IMR-90 (cell line): ENCODE data around the gene VWCE. TPM values are rescaled to one million over a fixed set of nuclear protein-coding genes. Genes with fewer than 3 reads are reported as not detected.

Experiments used
- ATAC-seq: fragments of 200-7000 bp; cut with Tn5 transposase; 2 replicates; pipeline ENCODE4 v1.9.1; 2020; ENCODE audit warnings: low read depth, mild to moderate bottlenecking, moderate library complexity
- BruUV-seq: library from RNA; stranded (reverse); fragments of 400-500 nt; replicated peaks from 2 replicates; lab custom pipeline; 2021; lab: Mats Ljungman, UMichigan
- CTCF ChIA-PET: fragments of 300-600 bp; formaldehyde crosslinking; extraction: SDS; loops from one replicate; lab custom pipeline; 2021; ENCODE audit warnings: antibody characterized with exemption; lab: Yijun Ruan, JAX
- POLR2A ChIA-PET: fragments of 300-600 bp; sonication (Branson Sonifier 250); formaldehyde crosslinking; loops from one replicate; lab custom pipeline; 2022; ENCODE audit warnings: antibody characterized with exemption; ENCODE audit not compliant: unreplicated experiment; lab: Charles Lee
- DNase-seq: peaks from one replicate; pipeline ENCODE4 v3.0.0; 2013
- H2AFZ ChIP-seq: replicated peaks from 2 replicates; pipeline ENCODE3; 2013; ENCODE audit warnings: low read length, mild to moderate bottlenecking; ENCODE audit not compliant: poor library complexity
- H2AK5ac ChIP-seq: 2 replicates; pipeline ENCODE4 v1.6.1; 2013; ENCODE audit warnings: low read depth, low read length, inconsistent platforms
- H2AK9ac ChIP-seq: replicated peaks from 2 replicates; pipeline ENCODE3; 2013; ENCODE audit warnings: mild to moderate bottlenecking, low read depth, low read length, moderate library complexity; ENCODE audit not compliant: poor library complexity
- H2BK120ac ChIP-seq: 2 replicates; pipeline ENCODE4 v1.6.1; 2013; ENCODE audit warnings: low read depth, low read length, inconsistent platforms
- H2BK15ac ChIP-seq: 3 replicates; pipeline ENCODE4 v1.6.1; 2013; ENCODE audit warnings: low read depth, low read length, inconsistent platforms
- H2BK20ac ChIP-seq: 2 replicates; pipeline ENCODE4 v1.6.1; 2013; ENCODE audit warnings: low read depth, mild to moderate bottlenecking, inconsistent platforms, low read length, moderate library complexity
- H2BK5ac ChIP-seq: 2 replicates; pipeline ENCODE4 v1.6.1; 2013; ENCODE audit warnings: mild to moderate bottlenecking, low read depth, low read length, inconsistent platforms; ENCODE audit not compliant: poor library complexity, severe bottlenecking
- H3K14ac ChIP-seq: replicated peaks from 2 replicates; pipeline ENCODE4 v1.6.1; 2013; ENCODE audit warnings: low read depth, low read length, inconsistent platforms
- H3K18ac ChIP-seq: 2 replicates; pipeline ENCODE4 v1.6.1; 2013; ENCODE audit warnings: low read depth, low read length, control low read depth
- H3K23ac ChIP-seq: 2 replicates; pipeline ENCODE4 v1.6.1; 2013; ENCODE audit warnings: low read depth, low read length, inconsistent platforms
- H3K27ac ChIP-seq: 2 replicates; pipeline ENCODE4 v1.5.1; 2013; ENCODE audit warnings: mild to moderate bottlenecking, control low read depth, low read length; ENCODE audit not compliant: insufficient read depth
- H3K27me3 ChIP-seq: 2 replicates; pipeline ENCODE4 v1.6.1; 2013; ENCODE audit warnings: low read length; ENCODE audit not compliant: control insufficient read depth, insufficient read depth
- H3K36me3 ChIP-seq: 2 replicates; pipeline ENCODE4 v1.6.1; 2013; ENCODE audit warnings: low read length, mixed read lengths; ENCODE audit not compliant: control insufficient read depth, insufficient read depth
- H3K4ac ChIP-seq: 2 replicates; pipeline ENCODE4 v1.6.1; 2013; ENCODE audit warnings: low read depth, low read length, inconsistent platforms
- H3K4me1 ChIP-seq: 2 replicates; pipeline ENCODE4 v1.6.1; 2013; ENCODE audit warnings: low read length, mixed read lengths; ENCODE audit not compliant: control insufficient read depth, insufficient read depth
- H3K4me2 ChIP-seq: 2 replicates; pipeline ENCODE4 v1.6.1; 2013; ENCODE audit warnings: low read depth, mild to moderate bottlenecking, control low read depth, low read length, moderate library complexity
- H3K4me3 ChIP-seq: 2 replicates; pipeline ENCODE4 v1.5.1; 2013; ENCODE audit warnings: low read depth, mild to moderate bottlenecking, control low read depth, low read length, moderate library complexity; ENCODE audit not compliant: insufficient read depth
- H3K56ac ChIP-seq: 2 replicates; pipeline ENCODE4 v1.6.1; 2013; ENCODE audit warnings: low read length, inconsistent platforms; ENCODE audit not compliant: insufficient read depth; ENCODE audit errors: extremely low read depth
- H3K79me1 ChIP-seq, 2 experiments: 2 replicates each; pipeline ENCODE4 v1.6.1; 2013; ENCODE audit warnings: low read length in 2 of 2, inconsistent platforms in 1 of 2, low read depth in 1 of 2
- H3K9ac ChIP-seq: 2 replicates; pipeline ENCODE4 v1.6.1; 2013; ENCODE audit warnings: low read depth, low read length, control low read depth
- H3K9me1 ChIP-seq: 2 replicates; pipeline ENCODE4 v1.6.1; 2013; ENCODE audit warnings: low read length, inconsistent platforms; ENCODE audit not compliant: insufficient read depth
- H3K9me3 ChIP-seq: 2 replicates; pipeline ENCODE4 v1.6.1; 2013; ENCODE audit warnings: low read length; ENCODE audit not compliant: control insufficient read depth, insufficient read depth
- H4K20me1 ChIP-seq: 2 replicates; pipeline ENCODE4 v1.6.1; 2013; ENCODE audit warnings: low read length, inconsistent platforms; ENCODE audit not compliant: insufficient read depth
- H4K5ac ChIP-seq: 2 replicates; pipeline ENCODE4 v1.6.1; 2013; ENCODE audit warnings: mild to moderate bottlenecking, low read depth, low read length, control low read depth
- H4K8ac ChIP-seq, 2 experiments: 2 replicates each; pipeline ENCODE4 v1.6.1; 2013; ENCODE audit warnings: low read depth in 2 of 2, low read length in 2 of 2, control low read depth in 1 of 2, inconsistent platforms in 1 of 2
- H4K91ac ChIP-seq: 2 replicates; pipeline ENCODE4 v1.6.1; 2013; ENCODE audit warnings: low read depth, low read length, inconsistent platforms; ENCODE audit not compliant: insufficient read depth
- BHLHE40 ChIP-seq: fragments of 150-350 bp; IDR thresholded peaks from 2 replicates; pipeline ENCODE4 v1.6.1; 2016; ENCODE audit warnings: mild to moderate bottlenecking, low read depth, low read length
- CEBPB ChIP-seq: IDR thresholded peaks from 2 replicates; pipeline ENCODE4 v1.6.1; 2012; ENCODE audit warnings: low read depth, low read length, improper control_type of control experiment
- MAFK ChIP-seq: IDR thresholded peaks from 2 replicates; pipeline ENCODE4 v1.6.1; 2012; ENCODE audit warnings: low read depth, low read length, improper control_type of control experiment
- MXI1 ChIP-seq: IDR thresholded peaks from 2 replicates; pipeline ENCODE4 v1.6.1; 2012; ENCODE audit warnings: low read depth, mild to moderate bottlenecking, low read length, moderate library complexity, borderline replicate concordance
- NFE2L2 ChIP-seq: fragments of 150-350 bp; IDR thresholded peaks from 2 replicates; pipeline ENCODE4 v1.6.1; 2016; ENCODE audit warnings: low read depth, mild to moderate bottlenecking, low read length
- POLR2A ChIP-seq: IDR thresholded peaks from 2 replicates; pipeline ENCODE4 v1.6.1; 2012; ENCODE audit warnings: mild to moderate bottlenecking, low read depth, low read length
- WGBS, 2 experiments: methylation state at CpG; one replicate each; pipeline versions ENCODE4 v1.1.5 to v1.1.7; 2013; ENCODE audit warnings: missing lambda C conversion rate in 2 of 2; ENCODE audit not compliant: insufficient read length in 1 of 2; ENCODE audit errors: extremely low coverage in 2 of 2; 5-methylcytosine and 5-hydroxymethylcytosine counted together
- dilution Hi-C: fragments of 300-500 bp; cut with HindIII; formaldehyde crosslinking; loops from one replicate; pipeline ENCODE4 v1.14.3; 2018; ENCODE audit warnings: low sequenced_read_pairs; ENCODE audit not compliant: unreplicated experiment
- in situ Hi-C: fragments of 300-500 bp; cut with MboI; formaldehyde crosslinking; loops from 3 replicates; pipeline ENCODE4 v1.14.3; 2019; ENCODE audit warnings: low sequenced_read_pairs, inconsistent platforms, mixed read lengths
- intact Hi-C: fragments of 100-400 bp; cut with micrococcal nuclease; formaldehyde crosslinking; loops from 2 replicates; pipeline ENCODE4 v1.10.0; 2022
- polyA plus RNA-seq, 3 experiments: library from polyadenylated mRNA; depleted of rRNA; stranded (reverse); fragments of >200 nt; gene quantifications; 2 replicates each; pipeline ENCODE4 v1.2.3, GENCODE V29; 2012; ENCODE audit warnings: low replicate concordance in 1 of 3
- total RNA-seq: library from RNA; depleted of rRNA; stranded (reverse); fragments of >200 nt; gene quantifications from 2 replicates; pipeline ENCODE4 v1.2.3, GENCODE V29; 2012
- TF ChIP-seq, protein P1 (sequence below): fragments of 150-350 bp; IDR thresholded peaks from 2 replicates; pipeline ENCODE4 v1.6.1; 2016; ENCODE audit warnings: low read depth, mild to moderate bottlenecking, low read length, moderate library complexity, borderline replicate concordance
- TF ChIP-seq, protein P2 (sequence below): fragments of 150-350 bp; IDR thresholded peaks from 2 replicates; pipeline ENCODE4 v1.6.1; 2017; ENCODE audit warnings: mild to moderate bottlenecking, antibody characterized with exemption, low read length, low read depth

VWCE gene
- total and polyA plus RNA-seq, 2 of the 4 experiments (the other 2 are of a cell fraction), result under 0.01 to 1.1 TPM

- peak; percentile 76 for DNase-seq
Observed at GRCh38 chr11:61270354-61271076, 24.6 kb downstream of the VWCE start.

More at GRCh38 chr11:61270354-61271076, 24.6 kb downstream of the VWCE start:
- no peak overlapping the region for H3K27ac ChIP-seq
- ATAC-seq, result peak; percentile 78
- no peak overlapping the region for H2BK5ac ChIP-seq
- H2BK120ac ChIP-seq, result no peak overlapping the region
- no peak overlapping the region for H3K23ac ChIP-seq
- no peak overlapping the region for H2AK5ac ChIP-seq
- no TSS peak for BruUV-seq
- intact Hi-C loops, result no loop called here
- ChIA-PET POLR2A (no interaction called here), CTCF (interaction anchor here (0.9 kb wide), 1 partner anchor 115 kb away, joined by 3 read pairs; no protein-coding TSS in a partner anchor)
- H3K4me2 ChIP-seq, result no peak overlapping the region
- dilution Hi-C loops, result no loop called here
- H3K9me1 ChIP-seq, result no peaks in the 10 kb centered on the region; the same call in 1 of the 2 replicates
- no peak overlapping the region for H2AK9ac ChIP-seq
- no peak overlapping the region for H2AFZ ChIP-seq
- no peaks in the 10 kb centered on the region for H3K27me3 ChIP-seq
- H4K5ac ChIP-seq, result no peak overlapping the region
- H3K18ac ChIP-seq, result 0 out of 2 replicates have a peak overlapping the region, but pooled peaks have one; percentile 34
- H4K20me1 ChIP-seq, result no peaks in the 10 kb centered on the region
- no peaks in the 10 kb centered on the region for H3K79me1 ChIP-seq
- H3K36me3 ChIP-seq, result no peaks in the 10 kb centered on the region; the same call in 1 of the 2 replicates
- in situ Hi-C loops, result no loop called here
- no peak overlapping the region for H4K91ac ChIP-seq
- no peaks in the 10 kb centered on the region for H3K9me3 ChIP-seq
- H3K14ac ChIP-seq, result no peak overlapping the region
- TF ChIP-seq, protein P1, sequence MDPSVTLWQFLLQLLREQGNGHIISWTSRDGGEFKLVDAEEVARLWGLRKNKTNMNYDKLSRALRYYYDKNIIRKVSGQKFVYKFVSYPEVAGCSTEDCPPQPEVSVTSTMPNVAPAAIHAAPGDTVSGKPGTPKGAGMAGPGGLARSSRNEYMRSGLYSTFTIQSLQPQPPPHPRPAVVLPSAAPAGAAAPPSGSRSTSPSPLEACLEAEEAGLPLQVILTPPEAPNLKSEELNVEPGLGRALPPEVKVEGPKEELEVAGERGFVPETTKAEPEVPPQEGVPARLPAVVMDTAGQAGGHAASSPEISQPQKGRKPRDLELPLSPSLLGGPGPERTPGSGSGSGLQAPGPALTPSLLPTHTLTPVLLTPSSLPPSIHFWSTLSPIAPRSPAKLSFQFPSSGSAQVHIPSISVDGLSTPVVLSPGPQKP, result no peak
- TF ChIP-seq BHLHE40 (0 out of 2 replicates have a peak, but pooled peaks have one; percentile 8), CEBPB (0 out of 2 replicates have a peak, but pooled peaks have one; percentile 10), NFE2L2 (no peak), MAFK (no peak), MXI1 (no peak), POLR2A (no peak)
- TF ChIP-seq, protein P2, sequence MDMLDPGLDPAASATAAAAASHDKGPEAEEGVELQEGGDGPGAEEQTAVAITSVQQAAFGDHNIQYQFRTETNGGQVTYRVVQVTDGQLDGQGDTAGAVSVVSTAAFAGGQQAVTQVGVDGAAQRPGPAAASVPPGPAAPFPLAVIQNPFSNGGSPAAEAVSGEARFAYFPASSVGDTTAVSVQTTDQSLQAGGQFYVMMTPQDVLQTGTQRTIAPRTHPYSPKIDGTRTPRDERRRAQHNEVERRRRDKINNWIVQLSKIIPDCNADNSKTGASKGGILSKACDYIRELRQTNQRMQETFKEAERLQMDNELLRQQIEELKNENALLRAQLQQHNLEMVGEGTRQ, result peak; percentile 22; the same call in 1 of the 2 replicates
- no peak overlapping the region for H2BK15ac ChIP-seq
- no peak overlapping the region for H3K9ac ChIP-seq
- H3K4me3 ChIP-seq, result no peak overlapping the region
- 0 out of 4 replicates have a peak overlapping the region, but pooled peaks of 1 of the 2 experiments have one; percentile 8 for H4K8ac ChIP-seq
- peaks cover 2% of the 10 kb centered on the region for H3K4me1 ChIP-seq
- no peak overlapping the region for H3K4ac ChIP-seq
- no peak overlapping the region for H3K56ac ChIP-seq
- H2BK20ac ChIP-seq, result no peak overlapping the region
- WGBS, 2 experiments, result no CpG with 5 or more reads among the region's 7 CpGs
